Chondrocyte (in vitro differentiated cells): ENCODE results near the gene CLCN6. TPM values are rescaled to one million over a fixed set of nuclear protein-coding genes. Genes with fewer than 3 reads are reported as not detected.

Experiments used
- DNase-seq: peaks from one replicate; pipeline ENCODE4 v3.0.0; 2021; ENCODE audit warnings: mixed read lengths, low spot score
- H3K27ac Mint-ChIP-seq: one replicate; pipeline ENCODE4 v1.8.0; 2021; ENCODE audit warnings: mild to moderate bottlenecking, moderate library complexity, mixed read lengths; ENCODE audit not compliant: unreplicated experiment
- H3K27me3 Mint-ChIP-seq: 2 replicates; pipeline ENCODE4 v1.8.0; 2021; ENCODE audit warnings: low read depth, mixed read lengths
- H3K36me3 Mint-ChIP-seq: 2 replicates; pipeline ENCODE4 v1.8.0; 2021; ENCODE audit warnings: low read depth, mixed read lengths
- H3K4me1 Mint-ChIP-seq: 2 replicates; pipeline ENCODE4 v1.8.0; 2021; ENCODE audit warnings: low read depth, mild to moderate bottlenecking, mixed read lengths
- H3K4me3 Mint-ChIP-seq: one replicate; pipeline ENCODE4 v1.8.0; 2021; ENCODE audit warnings: mild to moderate bottlenecking, moderate library complexity, mixed read lengths; ENCODE audit not compliant: unreplicated experiment
- H3K9me3 Mint-ChIP-seq: 2 replicates; pipeline ENCODE4 v1.8.0; 2021; ENCODE audit warnings: low read depth, mixed read lengths
- total RNA-seq: library from RNA; stranded (reverse); gene quantifications from 3 replicates; pipeline ENCODE4 v1.2.1, GENCODE V29; 2021
- TF ChIP-seq, protein P1 (sequence below): fragments of 200-600 bp; sonication (generic); IDR thresholded peaks from 2 replicates; pipeline ENCODE4 v1.5.0; 2021; ENCODE audit warnings: antibody characterized with exemption, mild to moderate bottlenecking, moderate library complexity

CLCN6 gene
- total RNA-seq, 1 donor from 2014 or later: 22.2 TPM

- Mint-ChIP-seq H3K27ac (no peak overlapping the region), H3K27me3 (no peaks in the 10 kb centered on the region), H3K36me3 (no peaks in the 10 kb centered on the region), H3K4me1 (no peaks in the 10 kb centered on the region), H3K9me3 (no peaks in the 10 kb centered on the region), H3K4me3 (no peak overlapping the region)
- TF ChIP-seq, protein P1, sequence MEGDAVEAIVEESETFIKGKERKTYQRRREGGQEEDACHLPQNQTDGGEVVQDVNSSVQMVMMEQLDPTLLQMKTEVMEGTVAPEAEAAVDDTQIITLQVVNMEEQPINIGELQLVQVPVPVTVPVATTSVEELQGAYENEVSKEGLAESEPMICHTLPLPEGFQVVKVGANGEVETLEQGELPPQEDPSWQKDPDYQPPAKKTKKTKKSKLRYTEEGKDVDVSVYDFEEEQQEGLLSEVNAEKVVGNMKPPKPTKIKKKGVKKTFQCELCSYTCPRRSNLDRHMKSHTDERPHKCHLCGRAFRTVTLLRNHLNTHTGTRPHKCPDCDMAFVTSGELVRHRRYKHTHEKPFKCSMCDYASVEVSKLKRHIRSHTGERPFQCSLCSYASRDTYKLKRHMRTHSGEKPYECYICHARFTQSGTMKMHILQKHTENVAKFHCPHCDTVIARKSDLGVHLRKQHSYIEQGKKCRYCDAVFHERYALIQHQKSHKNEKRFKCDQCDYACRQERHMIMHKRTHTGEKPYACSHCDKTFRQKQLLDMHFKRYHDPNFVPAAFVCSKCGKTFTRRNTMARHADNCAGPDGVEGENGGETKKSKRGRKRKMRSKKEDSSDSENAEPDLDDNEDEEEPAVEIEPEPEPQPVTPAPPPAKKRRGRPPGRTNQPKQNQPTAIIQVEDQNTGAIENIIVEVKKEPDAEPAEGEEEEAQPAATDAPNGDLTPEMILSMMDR: no peak
- no peak for DNase-seq
These were observed 26.1 kb upstream of the CLCN6 start for GRCh38 chr1:11779715-11780379.

- Mint-ChIP-seq H3K4me3 (no peak overlapping the region), H3K4me1 (peaks cover 5% of the 10 kb centered on the region), H3K27ac (no peak overlapping the region), H3K9me3 (no peaks in the 10 kb centered on the region), H3K36me3 (no peaks in the 10 kb centered on the region), H3K27me3 (no peaks in the 10 kb centered on the region)
- no peak for DNase-seq
- TF ChIP-seq, protein P1: no peak
These were observed 25.4 kb upstream of the CLCN6 start for GRCh38 chr1:11780380-11781147.

GRCh38 chr1:11781297-11781696, 24.7 kb upstream of the CLCN6 start:
- Mint-ChIP-seq H3K36me3 (no peaks in the 10 kb centered on the region), H3K4me1 (peaks cover 5% of the 10 kb centered on the region)

GRCh38 chr1:11782127-11782708, 23.8 kb upstream of the CLCN6 start:
- Mint-ChIP-seq H3K4me1 (peaks cover 12% of the 10 kb centered on the region), H3K36me3 (no peaks in the 10 kb centered on the region), H3K27me3 (no peaks in the 10 kb centered on the region), H3K9me3 (no peaks in the 10 kb centered on the region), H3K4me3 (no peak overlapping the region), H3K27ac (no peak overlapping the region)
- DNase-seq: no peak
- TF ChIP-seq, protein P1: no peak

More at GRCh38 chr1:11781297-11781696, 24.7 kb upstream of the CLCN6 start:
- TF ChIP-seq, protein P1: no peak
- no peak overlapping the region for H3K27ac Mint-ChIP-seq
- H3K27me3 Mint-ChIP-seq: no peaks in the 10 kb centered on the region
- H3K4me3 Mint-ChIP-seq: no peak overlapping the region
- DNase-seq: no peak
- no peaks in the 10 kb centered on the region for H3K9me3 Mint-ChIP-seq

GRCh38 chr1:11783556-11783955, 22.4 kb upstream of the CLCN6 start:
- TF ChIP-seq, protein P1: no peak
- no peak overlapping the region for H3K4me3 Mint-ChIP-seq
- H3K27me3 Mint-ChIP-seq: no peaks in the 10 kb centered on the region
- peaks cover 23% of the 10 kb centered on the region for H3K4me1 Mint-ChIP-seq
- no peaks in the 10 kb centered on the region for H3K36me3 Mint-ChIP-seq
- H3K9me3 Mint-ChIP-seq: no peaks in the 10 kb centered on the region
- H3K27ac Mint-ChIP-seq: no peak overlapping the region
- no peak for DNase-seq
